ENCODE data around the gene ALKBH3.

ALKBH3 gene

GRCh38 chr11:43879789-43880639, 617 bp upstream of the ALKBH3 start:
- H3K4me3 ChIP-seq (ENCODE audit: low read length), result peak overlapping the region; percentile 94
- no peak for DNase-seq (ENCODE audit: low read depth, low spot score)

- no peak overlapping the region for H3K4me3 ChIP-seq (ENCODE audit: low read length)
- DNase-seq (ENCODE audit: low read depth, low spot score), result no peak
Observed at GRCh38 chr11:43892851-43893250, 12.2 kb downstream of the ALKBH3 start.

GRCh38 chr11:43894546-43894945, 13.9 kb downstream of the ALKBH3 start:
- DNase-seq (ENCODE audit: low read depth, low spot score), result no peak
- no peak overlapping the region for H3K4me3 ChIP-seq (ENCODE audit: low read length)

GRCh38 chr11:43895601-43896000, 15.0 kb downstream of the ALKBH3 start:
- no peak for DNase-seq (ENCODE audit: low read depth, low spot score)
- H3K4me3 ChIP-seq (ENCODE audit: low read length), result no peak overlapping the region

- DNase-seq (ENCODE audit: low read depth, low spot score), result no peak
- H3K4me3 ChIP-seq (ENCODE audit: low read length), result no peak overlapping the region
Observed at GRCh38 chr11:43898574-43898973, 17.9 kb downstream of the ALKBH3 start.

- DNase-seq (ENCODE audit: low read depth, low spot score), result no peak
- H3K4me3 ChIP-seq (ENCODE audit: low read length), result no peak overlapping the region
Observed at GRCh38 chr11:43899094-43899493, 18.5 kb downstream of the ALKBH3 start.

- DNase-seq (ENCODE audit: low read depth, low spot score), result no peak
Observed at GRCh38 chr11:43901551-43901950, 20.9 kb downstream of the ALKBH3 start.

GRCh38 chr11:43903078-43903477, 22.4 kb downstream of the ALKBH3 start:
- H3K4me3 ChIP-seq (ENCODE audit: low read length), result no peak overlapping the region
- DNase-seq (ENCODE audit: low read depth, low spot score), result no peak

More at GRCh38 chr11:43901551-43901950, 20.9 kb downstream of the ALKBH3 start:
- no peak overlapping the region for H3K4me3 ChIP-seq (ENCODE audit: low read length)

- DNase-seq (ENCODE audit: low read depth, low spot score), result no peak
- no peak overlapping the region for H3K4me3 ChIP-seq (ENCODE audit: low read length)
Observed at GRCh38 chr11:43903969-43904368, 23.3 kb downstream of the ALKBH3 start.

GRCh38 chr11:43904742-43905535, 24.3 kb downstream of the ALKBH3 start:
- no peak for DNase-seq (ENCODE audit: low read depth, low spot score)
- no peak overlapping the region for H3K4me3 ChIP-seq (ENCODE audit: low read length)

- DNase-seq (ENCODE audit: low read depth, low spot score), result no peak
- H3K4me3 ChIP-seq (ENCODE audit: low read length), result no peak overlapping the region
Observed at GRCh38 chr11:43905813-43906241, 25.2 kb downstream of the ALKBH3 start.

- no peak for DNase-seq (ENCODE audit: low read depth, low spot score)
Observed at GRCh38 chr11:43907028-43907975, 26.7 kb downstream of the ALKBH3 start.

GRCh38 chr11:43908191-43908590, 27.6 kb downstream of the ALKBH3 start:
- no peak for DNase-seq (ENCODE audit: low read depth, low spot score)
- no peak overlapping the region for H3K4me3 ChIP-seq (ENCODE audit: low read length)

More at GRCh38 chr11:43907028-43907975, 26.7 kb downstream of the ALKBH3 start:
- no peak overlapping the region for H3K4me3 ChIP-seq (ENCODE audit: low read length)

GRCh38 chr11:43908683-43909082, 28.1 kb downstream of the ALKBH3 start:
- DNase-seq (ENCODE audit: low read depth, low spot score), result no peak
- no peak overlapping the region for H3K4me3 ChIP-seq (ENCODE audit: low read length)

GRCh38 chr11:43913829-43914380, 33.3 kb downstream of the ALKBH3 start:
- no peak for DNase-seq (ENCODE audit: low read depth, low spot score)
- no peak overlapping the region for H3K4me3 ChIP-seq (ENCODE audit: low read length)

- DNase-seq (ENCODE audit: low read depth, low spot score), result no peak
- H3K4me3 ChIP-seq (ENCODE audit: low read length), result no peak overlapping the region
Observed at GRCh38 chr11:43914466-43914865, 33.8 kb downstream of the ALKBH3 start.

- DNase-seq (ENCODE audit: low read depth, low spot score), result no peak
- no peak overlapping the region for H3K4me3 ChIP-seq (ENCODE audit: low read length)
Observed at GRCh38 chr11:43916621-43917020, 36.0 kb downstream of the ALKBH3 start.

- no peak for DNase-seq (ENCODE audit: low read depth, low spot score)
- no peak overlapping the region for H3K4me3 ChIP-seq (ENCODE audit: low read length)
Observed at GRCh38 chr11:43917851-43918250, 37.2 kb downstream of the ALKBH3 start.

- no peak overlapping the region for H3K4me3 ChIP-seq (ENCODE audit: low read length)
- DNase-seq (ENCODE audit: low read depth, low spot score), result no peak
Observed at GRCh38 chr11:43918662-43919061, 38.0 kb downstream of the ALKBH3 start.

All from Jurkat, Clone E6-1 (cell line).